Middle frontal gyrus (tissue), 1 donor: Measurements from ENCODE around the gene ZSWIM7.

Experiments used
- DNase-seq: peaks from one replicate; pipeline ENCODE4 v3.0.0-alpha.2; 2015; ENCODE audit warnings: low spot score; ENCODE audit errors: extremely low spot score

ZSWIM7 gene

GRCh38 chr17:15999141-15999973 lies at the start of gene ZSWIM7, which contains the start of gene TTC19:
TSS of gene ZSWIM7 (minus strand) at chr17:15999704. CDS start at chr17:15999594, 110 bp downstream.
TSS of gene TTC19 (plus strand) at chr17:15999824. CDS start at chr17:15999849, 25 bp downstream.
- DNase-seq, result peak; percentile 96

- no peak for DNase-seq
Measured at GRCh38 chr17:16048811-16049449, 49.4 kb upstream of the ZSWIM7 start.

DNA sequence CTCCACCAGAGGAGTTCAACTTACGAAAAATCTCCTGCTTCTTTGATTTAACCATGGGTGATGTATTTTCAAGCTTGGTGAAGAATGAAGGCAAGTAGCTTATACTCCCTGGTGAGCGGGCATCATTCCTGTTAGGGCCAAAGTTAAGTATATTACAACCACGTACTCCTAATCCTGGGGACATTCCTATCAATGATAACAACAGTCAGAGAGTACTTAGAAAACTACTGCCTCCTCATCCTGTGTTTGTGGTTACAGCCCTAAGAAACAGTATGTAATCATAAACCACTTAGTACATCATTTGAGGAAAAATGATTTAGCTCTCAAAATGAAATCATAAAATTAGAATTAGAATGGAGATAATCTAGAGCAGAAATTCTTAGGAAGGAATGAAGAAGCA lies 47.5 kb upstream of the ZSWIM7 start:
- no peak for DNase-seq

- DNase-seq, result no peak
Measured at GRCh38 chr17:16044487-16044886, 45.0 kb upstream of the ZSWIM7 start.

- peak; percentile 38 for DNase-seq
Measured at GRCh38 chr17:16040710-16041251, 41.3 kb upstream of the ZSWIM7 start.

GRCh38 chr17:16037636-16038035 lies 38.1 kb upstream of the ZSWIM7 start:
- DNase-seq, result no peak

GRCh38 chr17:16036261-16036660 lies 36.8 kb upstream of the ZSWIM7 start:
- no peak for DNase-seq

DNA sequence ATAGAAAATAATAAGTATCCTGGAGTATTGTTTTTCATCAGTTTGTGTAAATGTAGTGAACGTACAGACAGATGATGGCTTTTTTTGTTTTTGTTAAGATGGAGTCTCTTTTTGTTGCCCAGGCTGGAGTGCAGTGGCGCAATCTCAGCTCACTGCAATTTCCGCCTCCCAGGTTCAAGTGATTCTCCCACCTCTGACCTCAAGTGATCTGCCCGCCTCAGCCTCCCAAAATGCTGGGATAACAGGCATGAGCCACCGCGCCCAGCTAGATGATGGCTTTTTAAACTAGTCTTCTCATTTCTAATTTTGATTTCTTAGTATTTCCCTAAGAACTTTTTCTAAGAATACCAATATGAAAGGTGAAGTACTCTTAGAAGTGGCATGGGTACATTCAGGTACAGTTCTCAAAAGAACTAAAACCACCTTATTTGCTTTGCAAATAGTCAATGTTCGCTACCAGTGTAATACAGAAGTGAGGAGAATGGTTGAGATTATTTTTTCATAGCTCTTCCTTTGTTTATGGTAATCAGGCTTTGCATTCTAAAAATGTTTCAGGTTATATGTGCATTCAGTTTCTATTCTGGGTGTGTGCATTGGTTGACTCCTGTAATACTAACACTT lies 34.3 kb upstream of the ZSWIM7 start:
- no peak for DNase-seq

- DNase-seq, result no peak
Measured at GRCh38 chr17:16027708-16028584, 28.4 kb upstream of the ZSWIM7 start.

GRCh38 chr17:16026895-16027294 lies 27.4 kb upstream of the ZSWIM7 start:
- DNase-seq, result no peak

DNA sequence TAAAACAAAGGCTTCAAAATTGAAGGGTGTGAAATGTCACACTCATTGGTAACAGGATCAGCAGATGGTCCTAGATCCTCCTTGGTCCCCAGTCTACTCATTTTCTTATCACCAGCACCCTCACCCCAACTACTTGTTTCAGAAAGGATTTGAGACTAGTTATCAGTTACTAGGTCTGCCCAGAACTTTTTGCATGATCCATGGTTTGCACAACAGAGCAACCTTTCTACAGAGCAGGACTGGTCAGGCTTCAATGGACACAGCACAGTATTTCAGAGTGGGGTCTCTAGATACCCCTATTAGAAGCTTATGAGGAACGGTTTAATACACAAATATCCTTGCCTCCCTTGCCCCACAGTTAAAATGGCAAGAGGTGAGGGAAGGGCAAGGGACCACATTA lies 25.7 kb upstream of the ZSWIM7 start:
- no peak for DNase-seq

DNA sequence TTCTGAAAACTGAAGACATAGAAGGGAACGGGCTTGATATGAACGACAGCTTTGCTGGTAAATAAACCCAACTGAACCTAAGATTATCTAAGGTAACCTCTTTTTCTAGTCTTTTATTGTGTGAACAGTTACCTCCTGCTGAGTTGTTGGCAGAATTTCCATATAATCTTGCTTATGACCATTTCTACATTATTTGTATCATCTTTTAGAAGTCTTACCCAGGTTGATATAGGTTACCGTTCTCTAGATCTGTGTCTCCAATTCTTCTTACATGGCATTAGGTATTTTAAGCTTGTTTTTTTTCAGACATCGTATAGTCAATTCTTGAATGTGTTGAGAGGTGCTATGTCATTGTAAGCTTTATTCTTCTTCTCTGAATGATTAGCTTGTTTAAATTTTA lies 24.4 kb upstream of the ZSWIM7 start:
- no peak for DNase-seq

- DNase-seq, result no peak
Measured at GRCh38 chr17:16019347-16019746, 19.8 kb upstream of the ZSWIM7 start.

GRCh38 chr17:16013943-16014407 lies 14.5 kb upstream of the ZSWIM7 start:
- DNase-seq, result no peak

DNA sequence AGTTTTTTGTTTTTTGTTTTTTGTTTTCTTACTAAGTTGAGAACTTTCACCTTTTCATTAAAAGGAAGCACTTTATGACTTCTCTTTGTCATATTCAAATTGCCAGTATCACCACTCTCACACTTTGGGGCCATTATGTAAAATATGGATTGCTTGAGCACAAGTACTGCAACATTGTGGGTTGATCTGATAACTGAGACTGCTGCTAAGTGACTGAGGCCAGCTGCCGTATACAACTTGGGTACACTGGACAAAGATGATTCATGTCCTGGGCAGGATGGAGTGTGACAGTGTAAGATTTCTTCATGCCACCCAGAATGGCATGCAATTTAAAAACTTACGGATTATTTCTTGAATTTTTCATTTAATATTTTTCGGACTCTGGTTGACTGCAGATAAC lies 7.9 kb upstream of the ZSWIM7 start:
- no peak for DNase-seq

GRCh38 chr17:16005636-16006035 lies 6.1 kb upstream of the ZSWIM7 start:
- no peak for DNase-seq

GRCh38 chr17:16003841-16004240 lies 4.3 kb upstream of the ZSWIM7 start:
- DNase-seq, result no peak

GRCh38 chr17:16002708-16003260 lies 3.3 kb upstream of the ZSWIM7 start:
- DNase-seq, result no peak

DNA sequence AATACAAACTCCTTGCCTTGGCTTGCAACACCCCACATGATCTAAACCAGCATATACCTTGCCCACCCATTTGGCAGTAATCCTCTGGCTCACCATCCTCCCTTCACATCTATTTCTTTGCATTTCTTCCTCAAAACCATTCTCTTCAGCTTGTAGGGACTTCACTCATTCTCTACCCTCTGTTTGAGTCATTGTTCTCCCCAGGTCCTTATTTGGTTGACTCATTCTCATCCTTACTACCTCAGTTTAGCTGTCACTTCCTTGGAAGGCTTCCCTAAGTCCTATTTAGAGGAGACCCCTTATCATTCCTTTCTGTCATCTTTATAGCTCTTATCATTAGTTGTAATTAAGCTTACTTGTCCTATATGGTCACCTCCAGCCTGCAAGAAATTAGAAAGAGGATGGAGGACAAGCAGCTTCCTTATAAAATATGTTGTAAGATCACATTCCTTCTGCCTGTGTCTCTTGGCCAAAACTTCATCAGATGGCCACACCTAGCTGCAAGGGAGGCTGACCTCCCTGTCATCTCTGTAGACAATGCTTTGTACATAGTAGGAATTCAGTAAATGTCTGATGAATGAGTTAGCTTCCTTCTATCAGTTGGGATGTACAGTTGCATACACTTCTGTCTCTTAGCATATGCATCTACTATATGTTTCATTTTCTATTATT lies 1.9 kb upstream of the ZSWIM7 start:
- no peak for DNase-seq
